Suppressor macrophage treated with lipopolysaccharide for 4 hours (primary cell): Measurements from ENCODE around the gene GP1BB.

Source experiments
- DNase-seq: peaks from one replicate; pipeline ENCODE4 v3.0.0-alpha.2; 2020

The GP1BB gene

DNA sequence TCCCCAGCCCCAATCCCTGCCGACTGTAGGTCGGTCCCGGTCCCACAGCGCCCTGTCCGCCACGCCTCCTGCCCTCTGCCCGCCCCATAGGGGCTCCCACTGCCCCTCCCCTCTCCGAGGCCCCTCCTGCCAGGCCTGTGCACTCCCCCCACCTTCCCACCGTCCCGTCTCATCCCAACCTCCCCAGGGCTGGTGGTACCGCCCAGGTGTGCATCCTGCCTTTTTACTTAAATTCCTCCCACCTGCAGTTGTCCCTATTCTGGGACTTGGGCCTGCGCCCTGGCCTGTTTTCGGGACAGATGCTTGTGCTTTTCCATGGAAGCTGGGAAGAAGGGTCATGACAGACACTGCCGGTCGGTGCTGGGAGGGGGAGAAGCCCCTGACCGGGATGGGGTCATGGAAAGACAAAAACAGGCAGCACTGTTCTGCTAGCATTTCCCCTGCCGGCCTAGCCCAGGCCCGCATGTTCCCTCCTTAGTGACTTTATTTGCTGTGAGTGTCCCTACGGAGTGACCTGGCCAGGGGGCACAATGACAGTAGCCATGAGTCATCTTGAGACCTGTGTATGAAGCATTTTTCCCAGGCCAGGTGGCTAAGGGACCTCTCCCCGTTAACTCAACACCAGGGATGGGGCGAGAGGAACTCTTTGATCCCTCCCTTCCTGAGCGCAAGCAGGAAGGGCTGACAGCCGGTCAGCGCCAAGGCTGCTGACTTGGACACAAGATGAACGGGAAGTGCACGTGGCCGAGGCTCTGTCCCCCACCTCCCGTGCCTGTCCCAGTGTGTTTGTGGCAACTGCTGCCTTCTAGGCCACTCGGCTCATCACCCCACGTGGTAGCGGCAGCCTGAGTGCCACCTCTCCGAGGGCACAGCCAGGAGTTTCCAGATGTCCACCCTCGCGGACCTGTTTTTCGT lies 44.3 kb downstream of the GP1BB start:
- peak; percentile 55 for DNase-seq

DNA sequence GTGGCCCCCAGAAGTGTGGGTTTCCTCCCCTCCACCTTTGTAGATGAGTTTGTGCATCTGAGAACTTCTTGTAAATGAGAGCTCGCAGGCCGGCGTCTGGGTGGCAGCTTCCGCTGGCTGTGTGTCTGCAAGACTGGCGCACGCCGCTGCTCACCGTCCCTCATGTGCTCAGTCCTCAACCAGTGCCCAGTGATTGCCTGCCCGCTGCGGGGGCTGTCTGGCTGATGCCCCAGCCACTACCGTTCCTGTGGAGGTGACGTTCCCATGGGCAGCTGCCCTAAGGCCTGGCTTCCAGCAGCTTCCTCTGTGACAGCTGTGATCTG lies 46.0 kb downstream of the GP1BB start:
- no peak for DNase-seq

DNA sequence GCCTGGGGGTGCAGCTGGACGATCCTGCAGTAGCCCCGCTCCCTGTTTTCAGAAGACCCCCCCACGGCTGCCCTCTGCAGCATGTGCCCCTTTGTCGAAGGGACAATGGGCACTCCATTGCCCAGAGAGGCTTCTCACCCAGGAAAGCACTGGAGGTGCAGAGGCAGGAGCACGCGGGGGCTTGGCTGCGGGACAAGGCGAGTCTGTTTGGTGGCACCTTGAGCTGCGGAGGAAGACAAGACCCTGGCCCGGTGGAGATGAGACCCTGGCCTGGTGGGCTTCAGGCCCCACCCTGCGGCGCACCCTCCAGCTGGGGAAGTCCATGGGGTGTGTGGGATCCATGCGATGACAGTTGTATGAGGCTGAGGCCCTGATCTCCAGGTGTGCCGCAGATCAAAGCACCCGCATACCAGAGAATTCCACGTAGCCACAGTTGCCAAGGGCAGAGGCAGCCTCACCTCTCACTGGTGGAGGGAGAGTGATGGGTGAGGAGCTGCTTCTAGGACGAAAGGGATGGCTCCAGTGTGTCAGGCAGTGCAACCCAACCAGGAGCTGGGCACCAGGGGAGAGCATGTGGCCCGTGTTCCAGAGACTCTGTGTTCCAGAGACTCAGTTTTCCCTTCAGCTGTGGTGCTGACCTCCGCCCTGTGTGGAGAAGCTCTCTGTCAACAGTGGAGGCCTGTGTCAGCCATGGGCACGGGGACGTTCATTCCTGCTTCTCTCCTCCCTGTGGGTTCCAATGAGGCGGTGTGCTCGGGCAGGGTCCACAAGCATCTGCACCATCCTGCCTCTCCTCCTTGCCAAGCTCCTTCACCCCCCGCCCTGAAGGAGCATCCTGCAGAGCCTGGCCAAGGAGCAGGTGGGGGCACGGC lies 47.2 kb downstream of the GP1BB start:
- DNase-seq, result no peak

DNA sequence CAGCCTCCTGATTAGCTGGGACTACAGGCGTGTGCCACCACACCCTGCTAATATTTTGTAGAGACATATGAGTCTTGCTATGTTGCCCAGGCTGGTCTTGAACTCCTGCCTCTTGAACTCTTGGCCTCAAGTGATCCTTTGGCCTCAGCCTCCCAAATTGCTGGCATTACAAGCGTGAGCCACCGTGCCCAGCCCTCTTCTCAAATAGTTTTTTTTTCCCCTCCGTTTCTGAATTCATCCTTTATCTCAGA lies 49.0 kb downstream of the GP1BB start:
- DNase-seq, result no peak

DNA sequence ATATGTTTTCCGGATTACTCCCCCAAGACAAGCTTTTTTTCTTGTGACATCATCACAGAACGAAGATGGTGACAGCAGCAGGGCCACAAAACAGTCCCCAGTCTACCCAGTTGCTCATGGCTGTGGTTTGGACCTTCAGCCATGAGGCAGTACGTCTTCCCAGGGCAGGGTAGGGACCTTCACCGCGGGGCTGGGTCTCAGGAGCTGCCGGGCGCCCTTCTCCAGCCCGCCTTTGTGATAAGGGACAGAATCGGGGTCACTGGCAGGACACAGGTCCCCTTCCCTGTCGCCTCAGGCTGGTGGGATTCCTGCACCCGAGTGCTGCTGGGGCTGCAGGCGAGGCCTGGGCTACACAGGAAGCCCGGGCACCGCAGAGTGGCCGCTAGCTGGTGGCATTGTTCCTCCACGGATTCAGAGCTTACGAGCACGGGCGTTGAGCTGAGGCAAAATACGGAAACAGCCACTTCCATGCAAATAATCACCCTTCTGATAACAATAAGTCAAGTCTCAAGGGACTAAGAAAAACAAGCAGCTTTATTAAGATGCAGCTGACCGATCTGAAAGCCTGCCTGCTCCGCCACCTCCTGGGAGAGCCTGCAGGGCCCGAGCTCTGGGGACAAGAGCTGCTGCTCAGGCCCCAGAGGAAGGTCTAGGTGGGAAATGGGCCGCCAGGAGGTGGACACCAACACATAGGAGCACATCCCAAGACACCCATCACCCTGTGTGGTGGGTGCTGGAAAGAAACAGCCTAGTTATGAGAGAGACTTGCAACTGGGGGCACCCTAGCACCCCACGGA lies 49.5 kb downstream of the GP1BB start:
- peak; percentile 58 for DNase-seq

DNA sequence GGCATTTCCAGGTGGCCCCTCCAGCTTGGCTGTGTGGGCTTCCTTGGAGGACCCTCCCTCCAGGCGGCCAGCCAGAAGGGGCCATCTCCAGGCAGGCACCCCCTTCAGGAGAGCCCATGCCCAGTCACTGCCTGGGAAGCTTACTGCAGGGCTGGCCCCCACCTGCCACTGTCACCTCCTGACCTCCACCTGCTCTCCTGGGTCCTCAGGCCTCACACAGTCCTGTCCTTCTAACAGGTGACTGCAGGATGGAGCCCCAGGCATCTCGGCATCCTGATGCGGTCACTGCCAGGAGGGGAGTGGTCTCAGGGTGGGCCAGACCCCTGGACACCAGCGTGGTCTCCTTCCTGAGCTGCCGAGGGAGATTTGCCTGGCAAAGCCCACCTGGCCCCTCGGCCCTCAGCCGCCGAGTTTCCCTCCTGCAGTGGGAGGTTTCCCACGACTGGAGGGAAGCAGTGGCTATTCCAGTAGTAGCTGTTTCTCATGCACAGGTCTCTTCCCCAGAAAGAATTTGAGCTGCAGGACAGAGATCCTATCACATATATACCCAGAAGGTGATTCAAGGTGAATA lies 50.2 kb downstream of the GP1BB start:
- no peak for DNase-seq
